Dedifferentiated amniotic fluid mesenchymal stem cell (primary cell): Measurements from ENCODE around the gene DIPK1B.
"Not testable (repeated sequence)": the region's sequence is repeated elsewhere in the genome, so short reads cannot be mapped to it uniquely, and the experiment has no call there.

Experiments
- DNase-seq: peaks from one replicate; pipeline ENCODE4 v3.0.0-alpha.2; 2016; ENCODE audit errors: extremely low spot score

The DIPK1B gene

DNA sequence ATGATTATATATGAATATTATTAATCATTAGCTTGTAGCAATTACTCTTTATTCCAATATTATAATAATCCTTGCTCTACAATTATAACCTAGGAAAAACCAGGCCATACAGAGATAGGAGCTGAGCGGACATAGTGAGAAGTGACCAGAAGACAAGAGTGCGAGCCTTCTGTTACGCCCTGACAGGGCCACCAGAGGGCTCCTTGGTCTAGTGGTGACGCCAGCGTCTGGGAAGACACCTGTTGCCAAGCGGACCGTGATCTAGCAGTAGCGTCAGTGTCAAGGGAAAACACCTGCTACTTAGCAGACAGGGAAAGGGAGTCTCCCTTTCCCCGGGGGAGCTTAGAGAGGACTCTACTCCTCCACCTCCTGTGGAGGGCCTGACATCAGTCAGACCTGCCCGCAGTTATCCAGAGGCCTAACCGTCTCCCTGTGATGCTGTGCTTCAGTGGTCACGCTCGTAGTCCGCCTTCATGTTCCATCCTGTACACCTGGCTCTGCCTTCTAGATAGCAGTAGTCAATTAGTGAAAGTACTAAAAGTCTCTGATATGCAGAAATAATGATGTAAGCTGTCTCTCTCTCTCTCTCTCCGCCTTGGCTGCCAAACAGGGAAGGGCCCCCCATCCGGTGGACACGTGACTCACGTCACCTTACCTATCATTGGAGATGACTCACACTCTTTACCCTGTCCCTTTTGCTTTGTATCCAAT lies 54.2 kb downstream of the DIPK1B start:
- not testable (repeated sequence) for DNase-seq

DNA sequence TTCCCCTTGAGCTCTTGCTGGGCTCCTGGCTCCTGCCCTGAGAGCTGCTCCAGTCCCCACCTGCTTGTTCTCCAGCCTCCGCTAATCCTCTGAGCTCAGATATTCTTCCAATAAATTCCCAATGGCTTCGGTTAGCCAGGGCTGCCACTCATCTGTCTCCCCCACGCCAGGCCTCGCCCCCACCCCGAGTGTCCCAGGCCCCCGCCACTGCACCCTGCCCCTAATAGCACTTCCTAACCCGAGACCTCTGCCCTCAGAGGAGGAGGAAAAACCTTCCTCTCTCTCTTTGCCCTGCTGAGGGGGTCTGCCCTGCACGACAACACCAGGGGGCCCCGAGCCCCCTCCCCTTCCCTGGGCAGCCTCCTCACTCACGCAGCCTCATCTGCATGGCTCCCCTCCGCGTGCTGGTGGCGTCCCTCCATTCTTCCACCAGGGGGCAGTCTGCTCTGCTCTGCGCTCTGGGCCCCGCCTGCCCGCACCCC lies 57.4 kb downstream of the DIPK1B start:
- DNase-seq = no peak

DNA sequence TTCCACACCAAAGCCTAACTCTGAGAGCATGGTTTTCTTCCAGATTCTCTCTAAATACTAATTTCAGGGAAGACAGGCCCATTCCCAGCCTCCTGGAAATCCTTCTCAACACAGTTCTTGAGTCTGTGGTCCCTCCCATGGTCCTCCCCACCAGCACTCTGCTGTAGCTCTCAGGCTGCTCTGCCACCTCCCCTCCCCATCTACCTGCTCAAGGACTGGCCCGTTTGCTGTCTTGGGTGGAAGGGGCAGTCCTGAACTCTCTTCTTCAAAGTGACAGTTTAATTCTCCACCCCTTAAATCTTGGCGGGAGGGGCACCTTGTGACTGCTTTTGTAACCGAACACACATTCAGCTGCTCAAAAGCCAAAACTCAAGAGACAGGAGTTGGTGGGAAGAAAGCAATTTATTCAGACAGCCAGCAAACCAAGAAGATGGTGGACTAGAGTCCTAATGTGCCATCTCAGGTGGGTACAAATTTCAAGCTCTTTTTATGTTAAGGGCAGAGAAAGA lies 59.6 kb downstream of the DIPK1B start:
- DNase-seq = no peak

DNA sequence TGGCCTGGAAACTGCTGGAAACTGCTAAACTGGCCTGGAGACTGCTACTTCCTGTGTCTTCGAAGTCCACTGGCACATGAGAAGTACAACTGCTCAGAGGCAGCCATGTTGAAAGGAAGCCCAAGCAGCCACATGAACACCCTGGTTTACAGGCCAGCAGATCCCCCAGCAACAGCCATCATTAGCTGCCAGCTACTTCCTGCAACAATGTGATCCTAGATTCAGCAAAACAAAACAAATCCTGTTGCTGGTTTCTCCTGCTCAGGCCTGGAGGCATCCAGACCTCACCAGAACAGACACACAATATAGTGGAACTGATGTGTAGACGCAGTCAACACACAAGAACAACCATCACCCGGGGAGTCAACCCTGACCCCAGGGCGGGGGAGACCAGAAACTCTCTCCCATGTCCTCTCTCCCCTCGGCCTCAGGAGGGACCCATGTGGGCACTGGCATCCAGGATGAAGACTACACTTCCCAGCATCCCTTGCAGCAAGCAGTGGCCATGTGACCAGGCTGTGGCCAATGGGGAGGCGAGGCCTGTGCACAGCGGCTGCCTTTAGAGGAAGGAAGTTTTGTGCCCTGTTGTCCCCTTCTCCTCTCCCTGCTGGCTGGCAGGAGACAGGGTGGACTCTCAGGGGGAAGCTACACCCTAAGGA lies 61.1 kb downstream of the DIPK1B start:
- no peak for DNase-seq
